ENCODE data around the gene MAP3K3.

DNA sequence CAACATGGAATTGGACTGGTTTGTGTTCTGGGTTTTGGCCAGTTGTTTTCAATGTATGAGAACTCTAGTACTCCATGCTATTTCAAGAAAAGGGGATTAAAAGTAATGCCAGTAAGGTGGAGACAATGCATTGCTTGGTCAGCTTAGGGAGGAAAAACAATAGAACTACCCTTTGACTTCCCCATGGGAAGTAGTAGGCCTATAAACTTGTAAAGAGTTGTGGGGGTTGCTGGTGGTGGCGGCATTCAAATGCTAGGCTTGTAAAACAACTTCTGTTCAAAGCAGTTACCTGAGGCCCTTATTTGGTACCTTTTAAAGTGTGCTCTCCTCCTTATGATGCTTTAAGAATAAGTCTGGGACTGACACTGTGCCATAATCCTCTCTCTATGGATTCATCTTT, 9.4 kb downstream of the MAP3K3 start:
- no peak for TF ChIP-seq POLR2A (IDR thresholded peaks at IDR 0.05; ENCODE audit: low read length)
- TF ChIP-seq GATA1 (IDR thresholded peaks at IDR 0.05; ENCODE audit: low read depth, low read length) = no peak
